B cell (primary cell): ENCODE measurements around the gene SNED1. TPM values are rescaled to one million over a fixed set of nuclear protein-coding genes. Genes with fewer than 3 reads are reported as not detected.
A peak's percentile ranks its signal among the peaks of the same experiment; 100 is the strongest.

Experiments used
- ATAC-seq: fragments of 200-7000 bp; cut with Tn5 transposase; one replicate; pipeline ENCODE4 v1.10.0; 2021; ENCODE audit warnings: low read depth, mild to moderate bottlenecking, moderate number of reproducible peaks, moderate library complexity
- CTCF ChIA-PET: fragments of 350-600 bp; sonication (Branson Sonifier 250); formaldehyde crosslinking; loops from one replicate; lab custom pipeline; 2021; ENCODE audit warnings: antibody characterized with exemption, inconsistent platforms; lab: Charles Lee
- POLR2A ChIA-PET: fragments of 350-600 bp; sonication (Branson Sonifier 250); formaldehyde crosslinking; loops from one replicate; lab custom pipeline; 2021; ENCODE audit warnings: antibody characterized with exemption; lab: Charles Lee
- DNase-seq: peaks from one replicate; pipeline ENCODE4 v3.0.0; 2013
- H2AFZ ChIP-seq: 2 replicates; pipeline ENCODE4 v1.6.1; 2012; ENCODE audit warnings: mild to moderate bottlenecking, low read depth, low read length; ENCODE audit not compliant: insufficient read depth, poor library complexity, severe bottlenecking
- H3K27ac ChIP-seq, 2 donors: 1 replicate in 1 of 2; 2 replicates in 1 of 2; pipeline ENCODE4 v1.5.1; 2012 to 2013; ENCODE audit warnings: low read length in 2 of 2, mild to moderate bottlenecking in 2 of 2, moderate library complexity in 1 of 2
- H3K27me3 ChIP-seq, 4 experiments: fragments of 200-600 bp in 1 of 4; sonication (generic) in 1 of 4; replicated peaks in 1 of 4; 1 replicate in 2 of 4; 2 replicates in 2 of 4; pipeline versions ENCODE4 v1.6.1 to v1.7.0; 2013 to 2016; ENCODE audit warnings: low read length in 3 of 4, mild to moderate bottlenecking in 2 of 4, mixed read lengths in 1 of 4, moderate library complexity in 1 of 4; ENCODE audit not compliant: insufficient read depth in 4 of 4, control insufficient read depth in 3 of 4; ENCODE audit errors: control extremely low read depth in 1 of 4
- H3K36me3 ChIP-seq, 2 experiments: replicated peaks in 1 of 2; 1 replicate in 1 of 2; 2 replicates in 1 of 2; pipeline versions ENCODE4 v1.6.1 to v1.7.1; 2013; ENCODE audit warnings: low read length in 1 of 2; ENCODE audit not compliant: insufficient read depth in 2 of 2, control insufficient read depth in 1 of 2; ENCODE audit errors: control extremely low read depth in 1 of 2, extremely low read depth in 1 of 2
- H3K4me1 ChIP-seq, 2 donors: fragments of 200-600 bp in 1 of 2; sonication (generic) in 1 of 2; 1 replicate in 1 of 2; 2 replicates in 1 of 2; pipeline versions ENCODE4 v1.5.1 to v1.6.1; 2013 to 2017; ENCODE audit warnings: low read length in 2 of 2; ENCODE audit not compliant: control insufficient read depth in 2 of 2, insufficient read depth in 2 of 2
- H3K4me2 ChIP-seq: replicated peaks from 2 replicates; pipeline ENCODE3; 2012; ENCODE audit warnings: mild to moderate bottlenecking, low read depth, low read length; ENCODE audit not compliant: poor library complexity, severe bottlenecking
- H3K4me3 ChIP-seq, 5 experiments: fragments of 200-600 bp in 1 of 5; sonication (generic) in 1 of 5; 1 replicate in 3 of 5; 2 replicates in 2 of 5; pipeline versions ENCODE4 v1.5.1 to v1.7.0; 2011 to 2016; ENCODE audit warnings: low read length in 4 of 5, mild to moderate bottlenecking in 4 of 5, low read depth in 2 of 5, control low read depth in 1 of 5, moderate library complexity in 1 of 5; ENCODE audit not compliant: insufficient read depth in 1 of 5; ENCODE audit errors: control extremely low read depth in 1 of 5, extremely low read depth in 1 of 5
- H3K79me2 ChIP-seq: fragments of 200-600 bp; sonication (generic); one replicate; pipeline ENCODE4 v1.6.0; 2016; ENCODE audit warnings: low read length; ENCODE audit not compliant: control insufficient read depth, insufficient read depth
- H3K9ac ChIP-seq: fragments of 200-600 bp; sonication (generic); 2 replicates; pipeline ENCODE4 v1.6.1; 2017; ENCODE audit warnings: mild to moderate bottlenecking, low read length, moderate library complexity
- H3K9me3 ChIP-seq, 3 donors: one replicate each; pipeline versions ENCODE4 v1.6.1 to v1.7.1; 2013; ENCODE audit warnings: low read length in 2 of 3; ENCODE audit not compliant: control insufficient read depth in 2 of 3, insufficient read depth in 1 of 3; ENCODE audit errors: control extremely low read depth in 1 of 3
- H4K20me1 ChIP-seq: 2 replicates; pipeline ENCODE4 v1.6.0; 2012; ENCODE audit warnings: mild to moderate bottlenecking, low read length; ENCODE audit not compliant: insufficient read depth, control insufficient read depth, poor library complexity, severe bottlenecking
- H3K27ac Mint-ChIP-seq: one replicate; pipeline ENCODE4 v1.8.0; 2021; ENCODE audit warnings: mixed read lengths
- H3K27me3 Mint-ChIP-seq: one replicate; pipeline ENCODE4 v1.8.0; 2021; ENCODE audit warnings: mixed read lengths
- H3K4me1 Mint-ChIP-seq: one replicate; pipeline ENCODE4 v1.8.0; 2021; ENCODE audit warnings: mixed read lengths
- H3K4me3 Mint-ChIP-seq: one replicate; pipeline ENCODE4 v1.8.0; 2021; ENCODE audit warnings: mixed read lengths
- H3K9me3 Mint-ChIP-seq: one replicate; pipeline ENCODE4 v1.8.0; 2022; ENCODE audit warnings: mixed read lengths; ENCODE audit not compliant: insufficient read depth
- EZH2 ChIP-seq: IDR thresholded peaks from 2 replicates; pipeline ENCODE4 v1.6.1; 2012; ENCODE audit warnings: borderline replicate concordance, low read depth, mild to moderate bottlenecking, moderate library complexity, low read length; ENCODE audit not compliant: insufficient read depth, poor library complexity, severe bottlenecking
- WGBS: methylation state at CpG from one replicate; pipeline ENCODE4 v1.1.5; 2013; ENCODE audit warnings: missing lambda C conversion rate; ENCODE audit not compliant: insufficient coverage; 5-methylcytosine and 5-hydroxymethylcytosine counted together
- intact Hi-C: fragments of 100-400 bp; cut with micrococcal nuclease; formaldehyde crosslinking; loops from one replicate; pipeline ENCODE4 v1.10.0; 2022
- polyA plus RNA-seq: library from polyadenylated mRNA; depleted of rRNA; stranded (reverse); fragments of >200 nt; gene quantifications from 2 replicates; pipeline ENCODE4 v1.2.3, GENCODE V29; 2012
- total RNA-seq, 2 donors: library from RNA; stranded (reverse); fragments of 120-200 nt in 1 of 2; gene quantifications; 1 replicate in 1 of 2; 2 replicates in 1 of 2; pipeline versions ENCODE4 v1.2.3 to v1.2.4, GENCODE V29; 2013 to 2022
- TF ChIP-seq, protein P1 (sequence below): fragments of 200-600 bp; IDR thresholded peaks from one replicate; pipeline ENCODE4 v1.8.0; 2022; ENCODE audit warnings: antibody characterized with exemption, mild to moderate bottlenecking

The SNED1 gene
- total and polyA plus RNA-seq, 2 donors (not counting 1 experiment from before 2014, with no cell fraction given), result 25.5 to 336 TPM

DNA sequence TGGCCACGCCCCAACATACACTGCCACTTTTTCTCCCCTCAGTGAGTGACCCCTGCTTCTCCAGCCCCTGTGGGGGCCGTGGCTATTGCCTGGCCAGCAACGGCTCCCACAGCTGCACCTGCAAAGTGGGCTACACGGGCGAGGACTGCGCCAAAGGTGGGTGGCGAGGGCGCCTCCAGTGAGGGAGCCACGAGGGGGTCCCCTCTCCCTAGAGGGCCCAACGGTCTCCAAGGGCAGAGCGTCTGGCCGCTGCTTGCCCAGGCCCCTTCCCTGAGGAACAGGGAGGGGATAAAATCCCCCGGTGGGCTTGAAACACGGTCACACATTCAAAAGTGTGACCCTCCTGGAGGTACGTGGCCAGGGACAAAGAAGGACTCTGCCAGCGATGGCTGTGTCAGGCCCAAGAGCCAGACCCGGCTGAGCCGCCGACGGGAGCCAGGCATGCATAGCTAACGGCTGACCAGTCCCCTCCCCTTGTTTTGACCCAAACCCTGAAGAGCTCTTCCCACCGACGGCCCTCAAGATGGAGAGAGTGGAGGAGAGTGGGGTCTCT, 66.5 kb downstream of the SNED1 start:
- POLR2A ChIA-PET, result interaction anchor here (0.6 kb wide), 1 partner anchor 119 kb away, joined by 3 read pairs; no protein-coding TSS in a partner anchor
- no peaks in the 10 kb centered on the region for H4K20me1 ChIP-seq
- no peak overlapping the region for H3K9ac ChIP-seq
- ATAC-seq (no peak), DNase-seq (no peak)
- CTCF ChIA-PET, result interaction anchor here (0.6 kb wide), 1 partner anchor 69 kb away, joined by 4 read pairs; no protein-coding TSS in a partner anchor
- Mint-ChIP-seq H3K9me3 (no peaks in the 10 kb centered on the region), H3K27me3 (no peaks in the 10 kb centered on the region), H3K4me1 (peaks cover 4% of the 10 kb centered on the region), H3K4me3 (no peak overlapping the region), H3K27ac (no peak overlapping the region)
- H3K36me3 ChIP-seq, result no peaks in the 10 kb centered on the region
- no peaks in the 10 kb centered on the region for H3K79me2 ChIP-seq
- peaks cover 0 to 6% (median 0%) of the 10 kb centered on the region in 4 experiments for H3K27me3 ChIP-seq
- 94% methylated on average over 17 of the region's 23 CpGs for WGBS
- H3K4me2 ChIP-seq, result peak overlapping the region; percentile 76
- peaks cover 3 to 9% of the 10 kb centered on the region in 2 donors for H3K4me1 ChIP-seq
- intact Hi-C loops, result loop anchor here (1.0 to 5.0 kb wide), 2 partner anchors 23 to 68 kb away; partner anchors contain the start of gene SNED1
- no peak overlapping the region for H3K4me3 ChIP-seq
- no peak overlapping the region for H2AFZ ChIP-seq
- H3K9me3 ChIP-seq, result no peaks in the 10 kb centered on the region
- no peak overlapping the region for H3K27ac ChIP-seq
- TF ChIP-seq, protein P1, sequence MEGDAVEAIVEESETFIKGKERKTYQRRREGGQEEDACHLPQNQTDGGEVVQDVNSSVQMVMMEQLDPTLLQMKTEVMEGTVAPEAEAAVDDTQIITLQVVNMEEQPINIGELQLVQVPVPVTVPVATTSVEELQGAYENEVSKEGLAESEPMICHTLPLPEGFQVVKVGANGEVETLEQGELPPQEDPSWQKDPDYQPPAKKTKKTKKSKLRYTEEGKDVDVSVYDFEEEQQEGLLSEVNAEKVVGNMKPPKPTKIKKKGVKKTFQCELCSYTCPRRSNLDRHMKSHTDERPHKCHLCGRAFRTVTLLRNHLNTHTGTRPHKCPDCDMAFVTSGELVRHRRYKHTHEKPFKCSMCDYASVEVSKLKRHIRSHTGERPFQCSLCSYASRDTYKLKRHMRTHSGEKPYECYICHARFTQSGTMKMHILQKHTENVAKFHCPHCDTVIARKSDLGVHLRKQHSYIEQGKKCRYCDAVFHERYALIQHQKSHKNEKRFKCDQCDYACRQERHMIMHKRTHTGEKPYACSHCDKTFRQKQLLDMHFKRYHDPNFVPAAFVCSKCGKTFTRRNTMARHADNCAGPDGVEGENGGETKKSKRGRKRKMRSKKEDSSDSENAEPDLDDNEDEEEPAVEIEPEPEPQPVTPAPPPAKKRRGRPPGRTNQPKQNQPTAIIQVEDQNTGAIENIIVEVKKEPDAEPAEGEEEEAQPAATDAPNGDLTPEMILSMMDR, result no peak
- TF ChIP-seq EZH2, result no peak

DNA sequence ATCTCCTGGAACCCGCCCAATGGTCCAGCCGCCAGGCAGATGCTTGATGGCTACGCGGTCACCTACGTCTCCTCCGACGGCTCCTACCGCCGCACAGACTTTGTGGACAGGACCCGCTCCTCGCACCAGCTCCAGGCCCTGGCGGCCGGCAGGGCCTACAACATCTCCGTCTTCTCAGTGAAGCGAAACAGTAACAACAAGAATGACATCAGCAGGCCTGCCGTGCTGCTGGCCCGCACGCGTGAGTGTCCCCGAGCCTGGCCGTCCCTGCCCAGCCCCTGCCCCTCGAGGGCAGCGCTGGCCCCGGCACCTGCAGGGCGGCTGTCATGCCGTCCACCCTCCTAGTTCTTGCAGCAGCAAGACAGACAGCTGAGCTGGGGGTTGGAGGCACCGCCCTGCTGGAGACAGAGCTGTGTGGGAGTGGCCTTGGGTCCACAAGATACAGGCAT, 67.0 kb downstream of the SNED1 start:
- intact Hi-C loops, result no loop called here
- no peak overlapping the region for H3K27ac Mint-ChIP-seq

More for the DNA sequence above, 67.0 kb downstream of the SNED1 start:
- Mint-ChIP-seq H3K27me3 (no peaks in the 10 kb centered on the region), H3K9me3 (no peaks in the 10 kb centered on the region), H3K4me3 (no peak overlapping the region), H3K4me1 (peaks cover 4% of the 10 kb centered on the region)
- Histone ChIP-seq H3K4me1 (peaks cover 3 to 9% of the 10 kb centered on the region in 2 donors), H3K9ac (no peak overlapping the region), H3K79me2 (no peaks in the 10 kb centered on the region), H3K4me2 (no peak overlapping the region), H3K4me3 (no peak overlapping the region), H4K20me1 (no peaks in the 10 kb centered on the region), H3K36me3 (no peaks in the 10 kb centered on the region), H3K27me3 (peaks cover 0 to 6% (median 0%) of the 10 kb centered on the region in 4 experiments), H3K27ac (no peak overlapping the region), H3K9me3 (no peaks in the 10 kb centered on the region), H2AFZ (no peak overlapping the region)
- ATAC-seq (no peak), DNase-seq (no peak)
- TF ChIP-seq, protein P1, result no peak
- no peak for TF ChIP-seq EZH2
- ChIA-PET CTCF (interaction anchor here (0.6 kb wide), 2 partner anchors 68 to 581 kb away, joined by 3 to 4 read pairs; no protein-coding TSS in a partner anchor), POLR2A (interaction anchor here (0.6 kb wide), 1 partner anchor 119 kb away, joined by 3 read pairs; no protein-coding TSS in a partner anchor)
- WGBS, result 97% methylated on average over 27 of the region's 27 CpGs
